ENCODE results near the gene MKX.

Gene MKX

DNA sequence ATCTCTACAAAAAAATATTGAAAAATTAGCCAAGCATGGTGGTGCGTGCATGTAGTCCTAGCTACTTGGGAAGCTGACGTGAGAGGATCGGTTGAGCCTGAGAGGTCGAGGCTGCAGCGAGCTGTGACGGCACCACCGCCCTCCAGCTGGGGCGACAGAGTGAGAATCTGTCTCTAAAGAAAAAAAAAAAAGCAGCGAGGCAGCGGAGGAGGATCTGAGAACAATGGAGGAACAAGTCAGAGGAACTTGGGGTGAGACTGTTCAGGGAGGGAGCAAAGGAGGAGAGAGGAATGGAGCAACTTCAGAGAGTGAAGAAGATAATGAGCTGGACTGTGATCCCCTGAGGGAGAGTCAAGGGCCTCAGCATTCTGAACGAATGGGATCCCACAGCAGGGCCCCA lies 85.4 kb downstream of the MKX start:
- in situ Hi-C loops (cut with HindIII; ENCODE audit: low sequenced_read_pairs): no loop called here

DNA sequence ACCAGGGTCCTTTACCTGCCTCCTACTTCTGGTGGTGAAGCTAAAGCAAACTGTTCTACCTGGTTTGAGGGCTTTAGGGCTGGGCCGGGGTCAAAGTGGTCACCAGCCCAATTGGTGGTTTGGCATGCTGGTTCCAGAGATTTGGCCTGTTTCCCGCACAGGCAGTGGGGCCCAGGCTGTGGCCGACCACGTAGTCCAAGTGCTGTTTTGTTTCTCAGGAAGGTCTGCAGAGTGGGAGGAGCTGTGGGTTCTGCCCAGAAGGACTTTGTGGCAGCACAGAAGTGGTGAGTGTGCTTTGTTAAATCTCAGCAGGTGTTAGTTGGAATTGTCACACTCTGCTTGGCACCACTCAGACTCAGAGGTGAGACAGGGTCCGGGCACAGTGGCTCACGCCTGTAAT lies 85.8 kb downstream of the MKX start:
- in situ Hi-C loops (cut with HindIII; ENCODE audit: low sequenced_read_pairs): no loop called here

DNA sequence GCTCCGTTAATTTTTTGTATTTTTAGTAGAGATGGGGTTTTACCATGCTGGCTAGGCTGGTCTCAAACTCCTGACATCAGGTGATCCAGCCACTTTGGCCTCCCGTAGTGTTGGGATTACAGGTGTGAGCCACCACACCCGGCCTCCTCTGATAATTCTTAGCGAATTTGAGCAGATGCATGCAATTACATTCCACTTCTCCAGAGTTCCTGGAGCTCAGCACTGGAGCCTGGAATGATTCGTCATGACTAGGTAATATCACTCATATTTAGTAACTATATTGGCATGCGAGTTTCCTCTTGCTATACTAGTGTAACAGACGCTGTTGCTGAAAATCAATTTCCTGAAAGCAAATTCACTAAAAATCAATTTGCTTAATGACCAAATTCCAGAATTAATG lies 86.8 kb downstream of the MKX start:
- in situ Hi-C loops (cut with HindIII; ENCODE audit: low sequenced_read_pairs): no loop called here

DNA sequence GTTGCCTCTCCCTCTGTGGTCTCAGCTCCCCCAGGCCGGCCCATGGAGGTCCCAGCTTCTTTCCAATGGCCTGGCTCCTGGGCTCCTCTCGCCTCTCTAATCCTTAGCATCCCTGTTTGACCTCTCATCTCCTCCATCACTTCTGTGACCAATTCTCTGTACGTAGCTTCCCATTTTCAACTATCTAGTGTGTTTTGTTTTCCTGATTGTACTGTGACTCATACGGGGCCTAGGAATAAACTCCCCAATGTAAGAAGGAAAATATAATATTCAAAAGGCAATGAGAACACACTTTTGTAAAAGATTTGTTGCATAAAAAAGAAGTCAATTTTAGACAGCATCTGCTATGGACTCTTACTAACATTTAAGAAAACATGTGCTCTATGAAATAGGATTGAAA lies 90.3 kb downstream of the MKX start:
- in situ Hi-C loops (cut with HindIII; ENCODE audit: low sequenced_read_pairs): no loop called here

DNA sequence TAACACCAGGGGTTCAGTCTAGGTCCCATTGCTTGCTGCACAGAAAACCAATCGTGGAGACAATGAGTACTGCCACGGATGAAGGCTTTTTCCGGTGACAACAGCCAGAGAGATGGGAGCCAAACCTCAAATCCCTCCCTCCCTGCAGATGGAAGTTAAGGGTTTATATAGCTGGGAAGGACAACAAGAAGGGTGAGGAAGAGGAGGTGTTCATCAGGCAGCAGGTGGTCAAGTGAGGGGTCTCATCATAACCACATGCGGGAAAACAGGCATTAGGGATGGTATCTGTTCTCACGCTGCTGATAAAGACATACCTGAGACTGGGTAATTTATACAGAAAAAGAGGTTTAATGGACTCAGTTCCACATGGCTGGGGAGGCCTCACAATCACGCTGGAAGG lies 91.3 kb downstream of the MKX start:
- in situ Hi-C loops (cut with HindIII; ENCODE audit: low sequenced_read_pairs): no loop called here

DNA sequence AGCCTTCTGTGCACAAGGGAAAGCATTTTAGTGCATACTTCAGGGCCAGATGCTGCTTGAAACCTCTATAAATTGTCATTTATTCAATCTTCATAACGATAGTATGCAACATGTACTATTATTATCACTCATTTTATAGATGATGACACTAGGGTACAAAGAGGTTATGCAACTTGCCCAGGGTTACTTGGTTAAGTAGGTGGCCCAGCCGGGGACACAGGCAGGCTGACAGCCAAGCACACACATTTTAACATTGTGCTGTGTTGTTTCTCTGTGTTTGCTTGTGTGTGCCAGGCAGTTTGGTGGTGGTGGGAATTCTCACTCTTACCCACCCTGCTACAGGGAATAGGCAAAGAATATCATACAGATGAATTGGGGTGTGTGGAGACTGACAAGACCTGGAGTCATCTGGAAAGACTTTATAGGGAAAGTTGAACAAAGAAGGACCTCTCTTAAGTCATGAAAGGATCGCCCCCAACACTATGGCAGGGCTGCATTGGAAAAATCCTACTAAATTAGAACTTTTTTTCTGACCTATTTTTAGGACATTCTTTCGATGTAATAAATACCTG lies 98.9 kb downstream of the MKX start:
- in situ Hi-C loops (cut with HindIII; ENCODE audit: low sequenced_read_pairs): no loop called here

DNA sequence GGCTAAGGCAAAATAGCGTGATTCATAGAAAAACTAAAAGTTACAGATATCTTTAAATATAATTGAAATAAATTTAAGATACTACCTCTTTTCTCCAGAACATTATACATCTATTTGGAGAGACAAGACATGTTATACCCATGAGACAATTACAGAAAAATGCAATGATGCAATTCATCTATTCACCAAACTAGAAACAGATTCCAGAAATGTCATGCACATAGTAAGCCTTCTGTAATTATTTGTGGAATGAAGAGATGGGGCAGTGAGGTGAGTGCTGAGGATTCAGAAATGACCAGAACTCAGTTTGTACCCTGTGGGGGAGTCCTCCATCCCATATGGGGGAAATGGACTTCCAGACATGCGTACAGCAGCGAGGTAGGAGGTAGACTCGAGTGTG lies 99.4 kb downstream of the MKX start:
- in situ Hi-C loops (cut with HindIII; ENCODE audit: low sequenced_read_pairs): no loop called here

DNA sequence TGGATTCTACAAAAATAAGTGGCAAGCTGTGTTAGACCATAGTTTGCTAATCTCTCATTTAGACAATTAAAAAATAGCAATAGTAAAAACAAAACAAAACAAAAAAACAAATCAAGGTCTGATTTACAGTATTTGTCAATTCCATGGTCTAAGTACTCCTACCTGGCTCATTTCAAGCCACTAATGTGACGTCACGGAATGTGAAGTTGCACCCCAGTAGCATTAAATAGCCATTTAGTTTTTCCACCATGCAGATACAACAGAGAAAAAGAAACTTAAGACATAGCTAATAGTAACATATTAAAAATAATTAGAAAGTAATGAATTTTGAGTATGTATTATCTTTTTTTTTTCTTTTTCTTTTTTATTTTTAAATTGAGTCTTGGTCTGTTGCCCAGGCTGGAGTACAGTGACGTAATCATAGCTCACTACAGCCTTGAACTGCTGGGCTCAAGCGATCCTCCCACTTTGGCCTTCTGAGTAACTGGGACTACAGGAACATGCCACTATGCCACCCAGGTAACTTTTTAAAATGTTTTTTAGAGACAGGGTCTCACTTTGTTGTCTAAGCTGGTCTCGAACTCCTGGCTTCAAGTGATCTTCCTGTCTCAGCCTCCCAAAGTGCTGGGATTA lies 101.2 kb downstream of the MKX start:
- in situ Hi-C loops (cut with HindIII; ENCODE audit: low sequenced_read_pairs): no loop called here

DNA sequence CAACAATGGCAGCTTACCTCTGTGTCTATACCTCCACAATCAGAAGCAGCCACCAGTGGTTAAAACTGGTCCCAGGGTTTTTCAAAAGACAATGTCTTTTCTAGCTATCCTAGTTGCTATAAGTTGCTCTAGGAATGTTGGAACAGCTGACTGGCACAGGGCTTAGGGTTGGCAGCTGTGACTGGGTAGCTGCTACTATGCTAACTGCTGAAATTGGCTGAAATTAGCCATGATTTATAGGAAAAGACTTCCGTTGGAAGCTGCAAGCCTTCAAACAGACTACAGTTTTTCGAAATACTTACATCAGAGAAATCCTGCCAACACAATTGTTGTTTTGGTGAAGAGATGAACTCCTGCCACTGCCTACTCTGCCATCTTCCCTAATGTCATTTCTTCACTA lies 102.3 kb downstream of the MKX start:
- in situ Hi-C loops (cut with HindIII; ENCODE audit: low sequenced_read_pairs): no loop called here

DNA sequence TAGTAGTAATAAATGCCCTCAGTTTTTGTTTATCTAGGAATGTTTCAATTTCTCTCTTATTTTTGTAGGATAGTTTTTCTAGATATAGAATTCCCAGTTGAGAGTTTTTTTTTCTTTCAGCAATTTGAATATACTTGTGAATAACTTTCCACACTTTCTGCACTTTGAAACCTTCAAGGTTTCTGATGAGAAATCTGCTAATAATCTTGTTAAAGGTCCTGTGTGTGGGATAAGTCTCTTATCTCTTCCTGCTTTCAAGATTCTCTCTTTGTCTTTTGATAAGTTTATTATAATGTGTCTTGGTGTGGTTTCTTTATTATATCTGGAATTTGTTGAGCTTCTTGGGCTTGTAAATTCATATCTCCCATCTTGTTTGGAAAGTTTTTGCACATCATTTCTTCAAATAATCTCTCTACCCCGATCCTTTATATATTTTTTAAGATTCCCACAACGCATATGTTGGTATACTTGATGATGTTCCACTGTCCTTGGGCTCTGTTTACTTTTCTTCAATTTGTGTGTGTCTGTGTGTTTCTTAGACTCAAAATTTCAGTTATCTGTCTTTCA lies 103.5 kb downstream of the MKX start:
- in situ Hi-C loops (cut with HindIII; ENCODE audit: low sequenced_read_pairs): no loop called here

DNA sequence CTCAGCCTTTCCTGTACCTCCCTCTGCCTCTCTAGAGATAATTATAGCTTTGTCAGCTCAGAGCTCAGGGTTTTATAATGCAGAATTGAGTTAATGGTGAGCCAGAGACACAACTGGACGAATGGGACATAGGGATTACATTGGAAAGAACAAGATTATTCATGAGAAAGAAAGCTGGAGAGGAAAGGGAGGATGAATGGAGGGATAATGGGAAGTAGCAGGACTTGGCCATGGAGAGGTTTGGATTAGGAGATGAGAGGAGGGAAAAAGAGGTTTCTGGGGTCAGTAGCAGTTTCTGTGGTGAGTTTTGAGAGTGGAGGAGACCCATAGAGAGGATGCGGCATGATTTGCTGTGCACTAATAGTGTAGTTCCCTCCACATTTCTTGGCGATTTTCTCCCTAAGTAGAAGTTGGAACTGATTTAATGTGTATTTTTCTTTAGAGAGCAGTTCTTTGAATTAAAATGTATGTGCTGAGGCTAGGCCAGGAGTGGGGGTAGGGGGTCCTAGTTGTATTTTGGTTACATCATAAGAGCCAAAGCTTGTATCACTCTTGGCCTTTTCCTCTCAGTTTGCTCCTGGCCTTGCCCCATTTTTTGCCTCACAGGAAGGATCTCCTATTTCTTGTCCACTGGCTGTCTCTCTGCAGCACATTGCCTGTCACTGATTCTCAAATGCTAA lies 107.4 kb downstream of the MKX start:
- in situ Hi-C loops (cut with HindIII; ENCODE audit: low sequenced_read_pairs): no loop called here

DNA sequence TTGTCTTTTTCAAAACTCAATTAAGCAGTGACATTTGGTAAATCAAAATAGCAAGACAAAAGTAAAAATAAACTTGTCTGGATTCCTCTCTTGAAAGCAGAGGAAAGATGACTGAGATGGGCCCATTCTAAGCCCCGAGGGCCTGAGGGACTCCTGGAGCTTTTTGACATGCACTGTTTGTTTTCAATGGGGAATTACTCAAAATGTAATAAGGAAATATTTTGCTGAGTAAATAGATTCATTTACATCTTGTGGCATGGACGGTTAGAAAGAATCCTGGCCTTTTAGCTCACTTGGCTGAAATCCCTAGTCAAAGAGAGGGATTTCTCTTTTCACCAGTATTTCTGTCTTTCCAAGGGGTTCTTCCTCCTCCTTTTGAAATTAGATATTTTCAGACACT lies 108.0 kb downstream of the MKX start:
- in situ Hi-C loops (cut with HindIII; ENCODE audit: low sequenced_read_pairs): no loop called here

DNA sequence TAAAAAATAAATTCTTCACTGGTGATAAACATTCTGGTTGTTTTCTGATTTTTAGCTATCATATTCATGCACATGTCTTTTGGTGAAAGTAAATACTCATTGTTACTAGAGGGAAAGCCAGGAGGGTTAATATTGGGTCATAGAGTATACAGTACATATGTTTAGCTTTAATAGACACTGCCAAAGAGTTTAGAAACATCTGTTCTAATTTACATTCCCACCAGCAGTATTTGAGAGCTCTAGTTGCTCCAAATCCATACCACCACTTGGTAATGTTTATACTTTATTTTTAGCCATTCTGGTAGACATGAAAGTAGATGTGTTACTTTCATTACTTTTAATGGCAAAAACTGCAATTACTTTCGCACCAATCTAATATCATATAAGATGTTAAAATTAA lies 108.8 kb downstream of the MKX start:
- in situ Hi-C loops (cut with HindIII; ENCODE audit: low sequenced_read_pairs): no loop called here

DNA sequence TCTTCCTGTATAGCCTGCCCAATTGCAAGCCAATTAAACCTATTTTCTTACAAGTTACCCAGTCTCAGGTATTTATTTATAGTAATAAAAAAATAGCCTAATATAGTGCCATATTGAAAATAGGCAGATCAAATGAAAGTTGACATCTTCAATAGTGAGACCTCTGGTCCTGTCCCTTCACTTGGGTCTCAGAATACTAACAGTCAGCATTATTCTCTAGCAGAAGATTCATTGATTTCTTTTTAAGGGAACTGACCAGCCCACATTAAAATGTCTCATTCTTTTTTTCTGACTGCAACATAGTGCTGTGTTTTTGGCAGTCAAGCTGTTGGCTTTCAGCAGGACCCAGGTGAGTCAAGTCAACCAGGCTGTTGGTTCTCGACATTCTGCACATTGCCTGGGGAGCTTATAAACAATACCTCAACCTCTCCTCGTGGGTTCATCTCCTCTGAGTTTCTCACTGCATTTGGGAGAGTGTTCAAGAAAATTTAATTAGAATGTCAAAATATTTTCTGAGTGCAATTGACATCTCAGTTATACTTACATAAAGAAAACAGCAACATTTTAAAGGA lies 109.8 kb downstream of the MKX start:
- in situ Hi-C loops (cut with HindIII; ENCODE audit: low sequenced_read_pairs): no loop called here

DNA sequence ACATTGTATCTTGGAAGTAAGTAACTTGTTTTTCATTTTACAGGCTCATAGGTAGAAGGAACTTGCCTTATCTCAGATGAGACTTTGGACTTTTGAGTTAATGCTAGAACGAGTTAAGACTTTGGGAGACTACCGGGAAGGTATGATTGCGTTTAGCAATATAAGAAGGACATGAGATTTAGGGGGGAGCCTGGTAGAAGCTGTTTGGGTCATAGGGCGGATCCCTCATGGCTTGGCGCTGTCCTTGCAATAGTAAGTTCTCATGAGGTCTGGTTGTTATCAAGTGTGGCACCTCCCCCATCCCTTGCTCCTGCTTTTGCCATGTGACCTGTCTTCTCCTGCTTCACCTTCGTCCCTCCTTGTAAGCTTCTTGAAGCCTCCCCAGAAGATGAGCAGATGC lies 110.3 kb downstream of the MKX start:
- in situ Hi-C loops (cut with HindIII; ENCODE audit: low sequenced_read_pairs): no loop called here

DNA sequence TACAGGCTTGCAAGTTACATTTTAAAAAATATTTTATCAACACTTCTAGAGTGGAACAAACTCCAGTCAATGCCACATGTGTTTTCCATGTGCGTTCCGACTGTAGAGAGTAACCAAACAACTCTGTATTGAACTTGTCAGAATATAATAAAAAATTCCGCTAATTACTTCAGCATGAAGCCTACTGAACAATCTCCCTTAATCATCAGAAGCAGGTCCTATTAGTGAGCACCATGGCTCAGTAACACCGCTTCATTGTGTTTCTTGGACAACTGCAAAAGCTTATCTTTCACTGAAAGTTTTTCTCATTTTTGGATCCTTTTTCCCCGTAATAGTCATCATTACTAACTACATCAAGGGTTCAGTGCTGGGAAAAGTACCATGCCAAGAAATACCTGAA lies 117.0 kb downstream of the MKX start:
- in situ Hi-C loops (cut with HindIII; ENCODE audit: low sequenced_read_pairs): no loop called here

DNA sequence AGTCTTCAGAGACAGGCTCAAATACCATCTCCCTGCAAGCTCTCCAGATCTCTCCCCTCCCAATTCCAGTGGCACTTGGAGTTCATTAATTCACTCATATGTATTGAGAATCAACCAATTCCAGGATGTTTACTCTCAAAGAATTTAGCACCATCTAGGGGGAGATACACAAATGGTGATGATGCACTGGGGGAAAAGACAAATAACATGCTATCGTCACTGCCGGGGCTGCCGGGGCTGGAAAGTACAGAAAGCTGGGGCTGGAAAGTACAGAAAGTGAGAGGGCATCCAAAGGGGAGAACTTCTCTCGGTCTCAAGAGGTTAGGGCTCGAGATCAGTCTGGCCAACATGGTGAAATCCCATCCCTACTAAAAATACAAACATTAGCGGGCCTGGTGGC lies 118.7 kb downstream of the MKX start:
- in situ Hi-C loops (cut with HindIII; ENCODE audit: low sequenced_read_pairs): no loop called here

DNA sequence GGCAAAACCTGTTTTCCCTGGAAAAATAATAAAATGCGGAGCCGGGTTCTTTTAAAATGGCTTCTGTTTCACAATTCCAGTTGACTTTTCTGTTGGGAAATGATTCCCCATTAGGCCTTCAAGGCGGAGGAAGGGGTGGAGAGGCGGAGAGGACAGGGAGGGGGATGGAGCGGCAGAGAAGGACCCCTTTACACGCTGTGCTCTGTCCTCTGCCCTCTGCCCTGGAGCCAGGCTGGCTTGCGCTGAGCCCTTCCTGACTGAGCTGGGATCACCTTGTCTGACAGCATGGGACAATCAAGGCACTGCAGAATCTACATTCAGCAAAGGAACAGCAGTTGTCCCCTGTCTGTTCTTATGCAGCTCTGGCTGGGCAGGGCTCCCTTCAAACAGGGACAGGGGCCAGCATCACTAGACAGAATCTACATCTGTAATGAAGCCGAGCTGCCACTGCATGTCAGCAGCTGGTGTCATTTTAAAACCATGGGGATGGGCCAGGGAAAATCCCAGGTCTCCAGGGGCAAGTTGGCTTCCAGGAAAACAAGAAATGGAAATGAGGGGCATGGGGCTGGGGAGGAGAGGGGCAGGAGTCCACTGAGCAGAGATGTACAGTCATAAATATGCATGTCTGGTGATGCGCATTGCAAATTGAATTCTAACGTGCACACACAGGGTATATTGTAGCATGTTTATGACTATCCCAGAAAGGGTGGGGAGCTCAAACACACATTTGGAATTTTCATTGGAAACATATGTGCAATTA lies 120.0 kb downstream of the MKX start:
- in situ Hi-C loops (cut with HindIII; ENCODE audit: low sequenced_read_pairs): no loop called here

DNA sequence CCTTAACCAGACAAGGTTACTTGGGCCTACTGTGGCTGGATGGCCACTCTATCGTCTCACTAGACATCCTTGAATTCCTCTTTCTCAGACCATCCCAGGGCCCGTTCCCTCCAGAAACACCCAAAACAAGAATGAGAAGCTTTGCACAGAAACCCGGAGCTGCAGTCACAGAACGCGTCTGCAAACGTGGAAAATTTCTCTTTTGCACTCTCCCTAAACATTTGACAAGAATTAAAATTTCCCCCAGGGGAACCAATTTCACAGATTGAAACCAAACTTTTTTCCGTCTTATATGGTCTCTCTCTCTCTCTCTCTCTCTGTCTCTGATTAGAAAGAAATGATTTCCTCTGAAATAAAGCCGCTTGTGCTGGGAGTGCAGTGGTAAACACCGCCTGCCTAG lies 120.7 kb downstream of the MKX start:
- in situ Hi-C loops (cut with HindIII; ENCODE audit: low sequenced_read_pairs): no loop called here
